Brain microvascular endothelial cell (primary cell): Measurements from ENCODE around the gene ZSCAN20.

Source experiments
- DNase-seq: peaks from one replicate; pipeline ENCODE4 v3.0.0-alpha.2; 2020
- H3K27ac ChIP-seq: fragments of 250-450 bp; sonication (Bioruptor Pico); 2 replicates; pipeline ENCODE4 v1.5.1; 2020; ENCODE audit warnings: mild to moderate bottlenecking, moderate library complexity
- H3K27me3 ChIP-seq: fragments of 250-450 bp; sonication (Bioruptor Pico); replicated peaks from 2 replicates; pipeline ENCODE4 v1.5.1; 2020; ENCODE audit warnings: mild to moderate bottlenecking
- H3K36me3 ChIP-seq: fragments of 250-450 bp; sonication (Bioruptor Pico); replicated peaks from 2 replicates; pipeline ENCODE4 v1.5.1; 2020; ENCODE audit warnings: mild to moderate bottlenecking
- H3K4me3 ChIP-seq: 2 replicates; pipeline ENCODE4 v1.5.1; 2011; ENCODE audit warnings: low read depth, mild to moderate bottlenecking, control low read depth, low read length, moderate library complexity
- in situ Hi-C: cut with HindIII; loops from 2 replicates; pipeline ENCODE4 v1.10.0; 2017; ENCODE audit warnings: low sequenced_read_pairs, low pct_ligation_motif_present
- TF ChIP-seq, protein P1 (sequence below): IDR thresholded peaks from 2 replicates; pipeline ENCODE4 v1.5.1; 2011; ENCODE audit warnings: low read depth, mild to moderate bottlenecking, moderate library complexity, low read length, control low read depth, inconsistent platforms; ENCODE audit errors: missing control alignments

The ZSCAN20 gene

DNA sequence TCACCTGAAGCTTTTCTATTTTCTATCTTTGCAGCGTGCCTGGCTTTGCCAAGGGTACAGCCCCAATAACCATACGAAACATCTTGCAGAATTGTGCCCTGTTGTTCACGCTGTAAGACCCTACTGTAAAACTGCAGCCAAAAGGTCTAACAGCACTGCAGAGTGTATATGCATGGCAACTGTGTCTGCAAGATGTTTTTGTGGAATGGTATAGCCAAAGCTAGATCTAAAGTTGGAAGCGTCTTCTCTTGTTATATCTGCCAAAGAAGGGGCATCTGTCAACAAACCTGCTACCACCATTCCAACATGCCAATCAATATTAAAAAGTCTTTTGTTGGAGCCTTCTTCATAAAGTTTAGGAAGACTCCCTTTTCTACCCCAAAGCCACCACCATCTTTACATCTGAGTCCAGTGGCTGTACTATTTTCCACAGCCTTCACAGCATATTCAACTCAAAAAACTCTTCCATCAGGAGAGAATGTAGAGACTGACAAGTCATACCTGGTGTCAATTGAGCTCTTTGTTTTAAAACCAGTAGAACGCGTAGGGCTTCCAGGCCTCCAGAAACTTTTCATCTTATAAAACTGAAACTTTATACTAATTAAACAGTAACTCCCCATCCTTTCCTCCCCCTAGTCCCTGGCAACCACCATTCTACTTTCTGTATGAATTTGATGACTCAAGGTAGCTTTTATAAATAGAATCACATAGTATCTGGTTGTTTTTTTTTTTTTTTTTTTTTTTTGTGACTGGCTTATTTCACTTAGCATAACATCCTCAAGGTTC lies 40.0 kb downstream of the ZSCAN20 start:
- Histone ChIP-seq H3K27me3 (no peaks in the 10 kb centered on the region), H3K27ac (no peak overlapping the region), H3K36me3 (no peaks in the 10 kb centered on the region), H3K4me3 (no peak overlapping the region)
- TF ChIP-seq, protein P1, sequence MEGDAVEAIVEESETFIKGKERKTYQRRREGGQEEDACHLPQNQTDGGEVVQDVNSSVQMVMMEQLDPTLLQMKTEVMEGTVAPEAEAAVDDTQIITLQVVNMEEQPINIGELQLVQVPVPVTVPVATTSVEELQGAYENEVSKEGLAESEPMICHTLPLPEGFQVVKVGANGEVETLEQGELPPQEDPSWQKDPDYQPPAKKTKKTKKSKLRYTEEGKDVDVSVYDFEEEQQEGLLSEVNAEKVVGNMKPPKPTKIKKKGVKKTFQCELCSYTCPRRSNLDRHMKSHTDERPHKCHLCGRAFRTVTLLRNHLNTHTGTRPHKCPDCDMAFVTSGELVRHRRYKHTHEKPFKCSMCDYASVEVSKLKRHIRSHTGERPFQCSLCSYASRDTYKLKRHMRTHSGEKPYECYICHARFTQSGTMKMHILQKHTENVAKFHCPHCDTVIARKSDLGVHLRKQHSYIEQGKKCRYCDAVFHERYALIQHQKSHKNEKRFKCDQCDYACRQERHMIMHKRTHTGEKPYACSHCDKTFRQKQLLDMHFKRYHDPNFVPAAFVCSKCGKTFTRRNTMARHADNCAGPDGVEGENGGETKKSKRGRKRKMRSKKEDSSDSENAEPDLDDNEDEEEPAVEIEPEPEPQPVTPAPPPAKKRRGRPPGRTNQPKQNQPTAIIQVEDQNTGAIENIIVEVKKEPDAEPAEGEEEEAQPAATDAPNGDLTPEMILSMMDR, result no peak
- in situ Hi-C loops, result no loop called here
- DNase-seq, result no peak

DNA sequence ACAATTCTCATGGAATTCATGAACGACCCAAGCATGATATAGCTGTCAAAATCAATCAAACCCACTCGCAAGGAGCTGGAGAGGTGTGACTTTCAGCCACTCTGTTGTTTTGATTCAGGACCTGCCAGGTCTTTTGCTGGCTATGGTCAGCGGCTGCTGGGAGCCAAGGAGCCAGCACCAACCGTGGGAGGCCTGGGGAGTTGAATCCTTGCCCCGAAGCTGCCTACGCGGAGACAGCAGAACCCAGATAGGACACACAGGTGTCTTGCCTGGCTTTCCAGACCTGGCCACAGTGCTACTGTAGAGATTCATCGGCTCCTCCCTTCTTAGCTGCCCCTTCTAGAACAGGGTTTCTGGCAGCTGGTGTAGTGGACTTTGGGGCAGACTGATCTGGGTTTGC lies 42.7 kb downstream of the ZSCAN20 start:
- TF ChIP-seq, protein P1, result no peak

DNA sequence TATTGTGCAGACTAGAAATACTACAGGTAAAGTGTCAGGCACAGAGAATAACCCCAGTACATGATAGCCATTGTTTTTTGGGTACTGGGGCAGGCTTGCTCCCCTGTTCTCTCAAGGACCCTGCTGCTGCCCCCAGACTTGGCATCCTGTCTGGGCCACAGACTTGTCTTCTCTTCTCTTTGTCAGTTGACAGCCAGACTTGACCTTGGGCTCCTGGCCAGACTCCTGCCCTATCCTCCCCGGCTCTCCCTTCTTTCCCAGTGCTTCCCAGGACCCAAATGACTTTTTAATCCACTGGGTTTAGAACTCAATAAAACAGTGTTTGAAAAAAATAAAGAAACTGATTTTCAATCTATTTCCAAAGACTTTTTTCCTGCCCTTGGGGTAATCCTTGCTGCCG lies 43.2 kb downstream of the ZSCAN20 start:
- Histone ChIP-seq H3K36me3 (no peaks in the 10 kb centered on the region), H3K27ac (no peak overlapping the region), H3K4me3 (no peak overlapping the region), H3K27me3 (no peaks in the 10 kb centered on the region)
- TF ChIP-seq, protein P1, result no peak
- in situ Hi-C loops, result no loop called here
- DNase-seq, result no peak

More for the DNA sequence above, 42.7 kb downstream of the ZSCAN20 start:
- no peak overlapping the region for H3K4me3 ChIP-seq
- no peaks in the 10 kb centered on the region for H3K36me3 ChIP-seq
- in situ Hi-C loops, result no loop called here
- no peak for DNase-seq
- H3K27ac ChIP-seq, result no peak overlapping the region
- no peaks in the 10 kb centered on the region for H3K27me3 ChIP-seq

DNA sequence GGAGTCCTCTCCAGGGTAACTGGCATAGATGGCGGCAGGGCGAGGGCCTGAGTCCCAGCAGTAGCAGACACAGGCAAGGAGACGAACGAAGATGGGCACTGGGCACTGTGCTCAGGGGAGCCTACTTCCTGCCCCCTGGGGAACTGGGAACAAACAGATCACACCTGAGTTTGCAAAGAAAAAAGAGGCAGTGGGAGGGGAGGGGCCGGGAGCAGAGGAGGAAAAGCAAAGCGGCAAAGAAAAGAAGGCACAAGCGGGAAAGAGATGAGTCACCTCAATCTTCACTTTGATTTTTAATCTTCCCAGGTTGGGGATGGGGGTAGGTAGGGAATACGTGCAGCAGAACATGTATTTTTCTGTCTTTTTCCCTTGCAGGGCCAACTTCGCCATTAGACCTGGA lies 44.0 kb downstream of the ZSCAN20 start:
- in situ Hi-C loops, result no loop called here
- no peak for DNase-seq
- H3K4me3 ChIP-seq, result no peak overlapping the region
- H3K27ac ChIP-seq, result no peak overlapping the region
- H3K27me3 ChIP-seq, result no peaks in the 10 kb centered on the region
- H3K36me3 ChIP-seq, result no peaks in the 10 kb centered on the region
- TF ChIP-seq, protein P1, result no peak

GRCh38 chr1:33516891-33517567 lies 44.6 kb downstream of the ZSCAN20 start:
- Histone ChIP-seq H3K27ac (no peak overlapping the region), H3K27me3 (no peaks in the 10 kb centered on the region), H3K4me3 (no peak overlapping the region), H3K36me3 (no peaks in the 10 kb centered on the region)
- in situ Hi-C loops, result no loop called here
- TF ChIP-seq, protein P1, result no peak
- DNase-seq, result no peak
